CMK (cell line): Measurements from ENCODE around the gene TSPEAR.

Experiments
- DNase-seq: peaks from one replicate; pipeline ENCODE4 v3.0.0-alpha.2; 2010; ENCODE audit warnings: low read depth

TSPEAR gene

GRCh38 chr21:44720170-44720569, 8.8 kb upstream of the TSPEAR start:
- no peak for DNase-seq

- DNase-seq: no peak
Measured at GRCh38 chr21:44718571-44718970, 7.2 kb upstream of the TSPEAR start.

DNA sequence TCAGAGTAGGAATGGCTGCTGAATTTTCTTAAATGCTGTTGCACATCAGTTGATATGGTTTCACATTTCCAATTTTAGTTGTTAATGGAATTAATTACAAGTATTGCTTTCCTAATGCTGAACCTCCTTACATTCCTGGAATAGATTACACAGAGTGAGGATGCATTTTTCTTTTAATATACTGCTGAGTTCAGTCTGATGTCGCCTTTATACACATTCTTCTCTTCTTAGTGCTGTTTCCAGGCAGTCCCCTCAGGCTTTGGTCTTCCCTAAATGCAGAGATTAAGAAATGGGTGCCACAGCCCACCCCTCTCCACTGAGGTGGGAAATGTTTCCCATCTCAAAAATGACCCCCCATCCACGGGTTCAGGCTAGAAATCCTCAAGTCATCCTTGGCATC, 6.7 kb upstream of the TSPEAR start:
- no peak for DNase-seq

DNA sequence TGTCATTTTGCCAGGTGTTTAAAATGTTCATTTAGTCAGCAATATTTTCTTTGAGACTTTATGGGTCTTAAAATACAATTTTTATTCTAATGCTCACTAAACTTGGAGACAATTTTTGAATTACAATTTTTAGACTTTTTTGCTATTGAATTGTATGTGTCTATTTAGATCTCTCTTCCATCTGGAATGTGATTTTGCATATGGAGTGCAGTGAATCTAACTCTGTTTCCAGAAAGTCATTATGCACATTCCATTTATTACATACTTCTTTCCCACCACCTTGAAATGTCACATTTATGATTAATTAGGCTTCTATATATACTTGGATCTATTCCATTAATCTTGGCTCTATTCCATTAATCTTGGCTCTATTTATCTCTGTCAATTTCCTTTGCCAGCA, 5.6 kb upstream of the TSPEAR start:
- DNase-seq: no peak

GRCh38 chr21:44714905-44715304, 3.5 kb upstream of the TSPEAR start:
- no peak for DNase-seq

DNA sequence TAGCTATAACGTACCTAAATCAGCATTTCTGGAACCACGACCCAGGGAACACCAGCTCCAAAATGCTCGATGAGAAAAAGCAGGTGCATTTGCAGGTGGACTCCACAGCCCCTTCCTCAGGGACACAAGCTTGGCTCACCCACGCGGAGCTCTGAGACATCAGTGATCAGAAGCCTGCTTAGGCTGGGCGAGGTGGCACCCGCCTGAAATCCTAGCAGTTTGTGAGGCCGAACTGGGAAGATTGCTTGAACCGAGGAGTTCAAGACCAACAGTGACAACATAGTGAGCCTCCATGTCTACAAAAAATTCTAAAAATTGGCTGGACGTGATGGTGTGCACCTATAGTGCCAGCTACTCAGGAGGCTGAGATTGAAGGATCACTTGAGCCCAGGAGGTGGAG, 2.5 kb upstream of the TSPEAR start:
- DNase-seq: no peak

GRCh38 chr21:44713130-44713529, 1.8 kb upstream of the TSPEAR start:
- DNase-seq: no peak

DNA sequence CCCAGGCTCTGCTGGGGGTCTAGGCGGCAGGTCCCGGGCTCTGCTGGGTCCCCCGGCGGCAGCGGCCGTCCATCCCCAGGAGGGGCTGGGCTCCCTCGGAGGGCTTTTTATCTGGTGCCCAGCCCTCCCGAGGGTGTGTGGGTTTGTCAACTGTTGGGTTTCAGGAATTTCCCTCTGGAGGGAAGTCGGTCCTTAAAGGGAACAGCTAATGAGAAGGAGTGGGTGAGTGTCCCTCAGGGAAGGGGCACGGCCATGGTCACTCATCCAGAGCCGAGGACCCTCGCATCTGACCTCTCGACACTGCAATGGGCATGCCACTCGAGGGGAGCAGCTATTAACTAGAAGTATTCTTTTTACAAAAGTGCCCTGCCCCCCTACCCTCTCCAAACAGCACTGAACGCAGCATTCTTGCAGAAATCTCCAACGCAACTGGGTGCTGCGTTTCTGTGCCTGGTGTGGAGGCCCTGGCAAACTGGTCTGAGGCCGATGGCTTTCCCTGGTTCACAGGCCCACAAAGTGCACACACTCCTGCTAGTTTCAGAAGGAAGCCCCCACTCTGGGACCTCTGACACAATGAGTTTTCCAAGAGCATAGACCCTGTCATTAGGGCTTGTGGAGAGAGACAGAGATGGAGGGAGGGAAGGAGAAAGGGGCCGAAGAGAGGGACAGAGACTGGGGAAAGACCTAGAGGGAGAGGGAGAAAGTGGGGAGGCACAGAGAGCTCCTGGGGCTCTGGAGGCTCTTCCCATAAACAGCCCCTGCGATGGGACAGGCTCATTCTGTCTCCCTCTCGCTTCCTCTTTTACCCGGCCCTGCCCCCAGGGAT, 1.0 kb upstream of the TSPEAR start:
- no peak for DNase-seq

DNA sequence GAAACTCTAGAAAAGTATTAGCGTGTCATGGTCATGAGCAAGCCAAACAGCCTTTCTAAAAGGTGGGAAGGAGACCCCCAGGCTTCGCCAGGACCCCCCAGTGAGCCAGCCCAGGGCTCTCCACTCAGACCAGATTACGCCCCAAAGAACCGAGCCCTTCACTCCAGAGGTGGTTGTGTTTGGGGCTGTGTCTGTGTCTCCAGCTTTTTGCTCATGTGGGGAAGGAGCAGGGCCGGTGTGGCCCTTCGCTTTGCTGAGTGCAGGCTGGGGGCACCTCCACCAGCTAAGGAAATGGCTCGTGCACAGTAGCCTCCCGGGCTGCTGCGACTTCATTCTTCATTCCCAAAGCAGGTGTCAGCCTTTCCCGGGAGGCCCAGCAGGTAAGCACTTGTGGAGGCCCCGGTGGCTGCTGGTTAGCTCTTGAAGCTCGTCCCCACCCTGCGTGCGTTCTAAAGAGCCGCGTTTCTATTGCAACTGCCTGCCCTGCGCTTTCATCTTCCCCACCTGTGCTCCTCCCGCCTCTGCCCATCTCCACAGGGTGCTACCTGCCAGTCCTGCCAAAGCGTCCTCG, 531 bp downstream of the TSPEAR start:
- no peak for DNase-seq

DNA sequence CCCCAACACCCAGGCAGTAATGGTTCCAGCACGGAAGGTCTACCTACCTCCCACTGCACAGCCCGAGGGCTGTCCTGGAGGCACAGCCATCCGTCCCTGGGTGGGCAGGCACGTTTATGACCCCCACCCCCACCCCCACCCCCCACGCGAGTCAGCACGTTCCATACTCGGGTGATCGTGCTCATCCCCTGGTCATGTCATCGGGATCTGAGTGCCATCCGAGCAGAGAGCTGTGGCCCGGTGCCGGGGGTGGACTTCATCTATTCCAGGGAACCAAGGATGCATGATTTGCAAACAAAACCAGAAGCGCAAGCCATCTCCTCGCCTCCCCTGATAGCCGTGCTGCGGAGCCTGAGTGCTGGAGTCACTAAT, 1.1 kb downstream of the TSPEAR start:
- no peak for DNase-seq

GRCh38 chr21:44709426-44710293, 1.7 kb downstream of the TSPEAR start:
- DNase-seq: no peak

GRCh38 chr21:44708866-44709425, 2.4 kb downstream of the TSPEAR start:
- no peak for DNase-seq

DNA sequence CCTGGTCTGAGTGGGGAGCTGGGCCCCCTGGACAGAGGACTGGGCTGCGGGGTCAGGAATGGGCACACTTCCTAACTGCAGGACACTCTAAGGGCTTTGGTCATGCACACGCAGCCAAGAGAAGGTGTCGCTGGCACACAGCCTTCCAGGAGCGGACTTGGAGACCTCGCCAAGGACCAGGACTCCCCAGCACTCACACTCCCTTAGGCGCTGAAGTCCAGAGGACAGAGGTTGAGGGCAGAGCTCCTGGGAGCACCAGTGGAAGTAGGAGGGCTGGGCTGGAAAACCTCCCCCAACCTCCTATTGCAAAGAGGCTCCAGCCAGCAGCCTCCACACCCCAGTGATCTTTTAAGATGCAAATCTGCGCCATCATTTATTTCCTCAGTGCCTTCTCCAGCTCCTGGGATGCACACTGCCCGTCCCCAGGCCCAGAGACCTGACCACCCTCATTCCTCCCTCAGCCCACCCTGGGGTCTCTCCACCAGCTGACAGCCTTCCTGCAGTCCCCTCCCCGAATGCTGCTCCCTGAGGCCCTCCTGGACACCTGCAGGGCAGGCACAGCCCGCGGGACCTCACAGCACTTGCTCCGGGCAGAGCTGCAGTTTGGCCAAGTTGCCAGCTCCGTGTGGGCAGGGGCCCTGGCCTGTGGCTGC, 3.0 kb downstream of the TSPEAR start:
- no peak for DNase-seq

- no peak for DNase-seq
Measured at GRCh38 chr21:44706706-44707581, 4.4 kb downstream of the TSPEAR start.

- no peak for DNase-seq
Measured at GRCh38 chr21:44706026-44706705, 5.2 kb downstream of the TSPEAR start.

GRCh38 chr21:44704636-44705001, 6.8 kb downstream of the TSPEAR start:
- no peak for DNase-seq

DNA sequence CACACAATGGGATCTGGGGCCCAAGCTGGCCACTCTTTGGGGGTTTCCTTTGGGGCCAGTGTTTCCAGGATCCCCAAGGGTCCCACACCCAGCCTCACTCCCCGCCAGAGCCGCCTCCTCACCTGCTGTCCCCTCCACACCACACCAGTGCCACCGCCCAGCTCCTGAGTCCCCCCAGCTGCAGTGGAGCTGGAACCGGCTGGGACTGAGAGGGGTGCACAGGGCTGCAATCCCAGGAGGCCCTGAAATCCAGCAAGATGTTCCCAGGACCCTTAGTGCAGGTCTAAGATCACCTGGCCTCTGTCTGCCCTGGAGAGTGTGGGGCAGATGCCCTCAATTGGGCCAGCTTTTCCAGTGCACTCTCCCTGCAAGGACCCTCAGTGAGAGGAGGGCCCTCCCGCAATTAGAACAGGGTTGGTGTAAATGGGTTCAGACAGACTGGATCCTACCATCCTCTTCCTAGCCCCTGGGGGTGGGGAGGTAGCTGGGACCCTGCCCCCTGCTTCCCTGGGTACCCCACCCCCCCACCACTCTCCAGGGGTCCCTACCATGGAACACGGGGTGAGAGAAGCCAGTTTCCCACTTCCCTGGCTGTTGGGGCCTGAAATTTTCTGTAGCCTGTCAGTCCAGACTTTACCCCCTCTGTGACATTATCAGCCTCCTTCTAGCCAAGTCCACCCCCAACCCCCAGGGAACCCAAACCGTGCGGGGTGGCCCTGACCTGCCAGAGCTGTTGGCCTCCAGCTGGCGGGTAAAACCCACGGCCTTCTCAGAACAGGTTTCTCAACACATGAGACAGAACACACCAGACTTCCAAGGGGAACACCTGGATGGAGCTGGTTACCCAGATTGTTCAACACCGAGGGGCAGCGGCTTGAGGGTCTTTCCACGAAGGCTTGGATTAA, 7.4 kb downstream of the TSPEAR start:
- no peak for DNase-seq

- no peak for DNase-seq
Measured at GRCh38 chr21:44702973-44703730, 8.2 kb downstream of the TSPEAR start.
